HG02884 (cell line): ENCODE data around the gene GPC1.

Experiments
- ATAC-seq: cut with Tn5 transposase; IDR thresholded peaks from one replicate; pipeline ENCODE4 v1.9.1; 2021; ENCODE audit warnings: mild to moderate bottlenecking, moderate library complexity; ENCODE audit not compliant: unreplicated experiment

GPC1 gene

GRCh38 chr2:240511351-240512108 lies 76.1 kb downstream of the GPC1 start:
- ATAC-seq = no peak

- ATAC-seq = no peak
These were observed 76.6 kb downstream of the GPC1 start for GRCh38 chr2:240512109-240512485.

GRCh38 chr2:240512666-240513535 lies 77.4 kb downstream of the GPC1 start:
- no peak for ATAC-seq

GRCh38 chr2:240513549-240514287 lies 78.3 kb downstream of the GPC1 start:
- peak; percentile 91 for ATAC-seq

GRCh38 chr2:240514631-240515030 lies 79.2 kb downstream of the GPC1 start:
- no peak for ATAC-seq

- no peak for ATAC-seq
These were observed 81.9 kb downstream of the GPC1 start for GRCh38 chr2:240517342-240517741.
